Right lung (tissue), 5 donors: ENCODE results near the gene MRPL19. TPM values are rescaled to one million over a fixed set of nuclear protein-coding genes. Genes with fewer than 3 reads are reported as not detected.

Experiments
- DNase-seq, 2 donors: peaks; one replicate each; pipeline ENCODE4 v3.0.0-alpha.2; 2013
- polyA plus RNA-seq, 5 donors: library from polyadenylated mRNA; unstranded; fragments of 120-200 nt; gene quantifications; one replicate each; pipeline versions ENCODE4 v1.2.1 to v1.2.3, GENCODE V29; 2013; ENCODE audit warnings: inconsistent platforms in 1 of 5, low replicate concordance in 1 of 5; ENCODE audit not compliant: insufficient read length in 5 of 5, insufficient read depth in 1 of 5

The MRPL19 gene
- polyA plus RNA-seq, 5 donors: 42.7 to 64.7 (median 55.9) TPM

DNA sequence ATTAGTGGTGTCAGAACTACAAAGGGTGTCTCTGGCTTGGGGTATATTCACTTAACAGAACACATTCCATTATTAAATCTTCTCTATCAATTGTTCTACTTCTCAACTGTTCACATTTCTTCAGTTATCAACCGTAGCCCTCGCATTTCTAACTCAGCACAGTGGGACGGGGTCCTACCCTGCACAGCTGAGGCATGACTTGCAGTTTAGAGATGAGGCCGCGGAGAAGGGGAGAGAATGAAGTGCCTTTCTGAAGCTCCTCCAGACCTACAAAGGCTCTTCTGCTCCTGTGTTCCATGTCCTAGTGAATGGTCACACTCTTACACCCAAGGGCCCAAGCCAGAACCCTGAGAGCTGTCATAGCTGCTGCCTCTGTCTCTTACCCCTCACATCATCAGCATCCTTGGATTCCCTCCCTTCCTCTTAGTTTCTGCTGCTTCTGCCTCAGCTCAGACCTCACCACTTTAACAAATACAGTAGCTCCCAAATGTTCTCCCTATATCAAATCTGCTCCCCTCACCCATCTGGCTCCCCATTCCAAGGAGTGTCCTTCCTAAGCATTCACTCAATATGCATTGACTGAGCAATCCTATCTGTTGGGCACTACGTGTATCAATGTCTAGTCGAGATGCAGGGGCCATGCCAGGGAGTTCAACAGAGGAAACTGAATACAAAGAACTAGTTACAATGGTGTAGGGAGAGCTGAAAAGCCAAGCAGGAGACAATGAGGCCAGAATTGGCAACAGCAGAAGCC is 34.3 kb upstream of the MRPL19 start:
- DNase-seq: no peak

- DNase-seq: no peak
These were observed 33.7 kb upstream of the MRPL19 start for GRCh38 chr2:75612862-75613243.

GRCh38 chr2:75614162-75614651 is 32.4 kb upstream of the MRPL19 start:
- no peak for DNase-seq

GRCh38 chr2:75616406-75616805 is 30.2 kb upstream of the MRPL19 start:
- DNase-seq: no peak

DNA sequence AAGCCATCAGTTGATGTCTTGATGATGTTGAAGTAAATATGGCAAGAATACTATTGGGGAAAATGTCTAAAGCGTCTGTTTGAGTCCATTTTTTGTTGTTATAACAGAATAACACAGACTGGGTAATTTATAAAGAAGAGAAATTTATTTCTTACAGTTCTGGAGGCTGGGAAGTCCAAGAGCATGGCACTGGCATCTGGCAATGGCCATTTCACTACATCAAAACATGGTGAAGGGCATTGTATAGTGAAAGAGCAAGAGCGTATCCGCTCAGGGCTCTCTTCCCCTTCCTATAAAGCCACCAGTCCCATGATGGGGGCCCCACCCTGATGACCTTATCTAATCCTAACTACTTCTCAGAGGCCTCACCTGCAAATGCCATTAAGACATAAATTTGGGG is 29.6 kb upstream of the MRPL19 start:
- DNase-seq: no peak

GRCh38 chr2:75619956-75620740 is 26.4 kb upstream of the MRPL19 start:
- no peak for DNase-seq

GRCh38 chr2:75621228-75621627 is 25.4 kb upstream of the MRPL19 start:
- DNase-seq: no peak

DNA sequence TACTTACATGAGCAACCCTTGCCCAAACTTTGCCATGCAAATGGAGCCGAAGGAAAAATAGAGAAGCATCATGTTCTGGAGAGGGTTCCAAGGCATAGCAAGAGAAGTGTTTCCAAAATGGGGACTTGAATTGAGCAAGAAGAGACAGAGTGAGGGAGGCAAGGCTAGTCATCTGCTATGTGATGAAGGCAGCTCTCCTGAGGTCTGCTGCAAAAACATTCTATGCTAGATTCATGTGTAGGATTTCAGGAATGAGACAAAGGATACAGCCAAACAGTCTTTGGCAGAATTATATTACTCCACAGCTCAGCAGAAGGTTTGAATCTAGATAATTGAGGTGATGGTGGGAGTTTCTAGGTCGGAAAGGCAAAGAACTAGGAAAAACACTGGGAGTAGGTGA is 24.1 kb upstream of the MRPL19 start:
- DNase-seq: no peak

DNA sequence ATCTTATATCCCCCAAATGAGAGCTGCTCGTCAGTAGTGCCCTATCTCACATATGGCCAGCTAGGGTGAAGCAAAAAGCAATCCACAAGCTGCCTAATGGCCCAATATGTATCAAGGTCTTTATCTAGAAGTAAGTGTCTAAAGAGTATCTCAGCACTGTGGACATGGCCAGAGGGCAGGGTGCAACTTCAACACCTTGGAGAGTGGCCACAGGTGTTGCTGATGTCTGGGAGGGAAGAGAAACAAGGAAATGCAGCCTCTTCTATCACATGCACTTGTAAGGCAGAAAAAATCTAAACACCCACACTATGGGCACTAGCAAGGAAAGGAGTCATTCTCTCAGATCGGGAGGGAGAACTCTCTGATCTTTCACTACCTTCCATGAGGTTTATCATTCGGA is 23.7 kb upstream of the MRPL19 start:
- DNase-seq: no peak

GRCh38 chr2:75627902-75628504 is 18.6 kb upstream of the MRPL19 start:
- DNase-seq: peak; percentile 62 to 72

GRCh38 chr2:75632091-75632701 is 14.4 kb upstream of the MRPL19 start:
- no peak for DNase-seq

GRCh38 chr2:75632813-75633212 is 13.8 kb upstream of the MRPL19 start:
- DNase-seq: no peak

- no peak for DNase-seq
These were observed 13.0 kb upstream of the MRPL19 start for GRCh38 chr2:75633620-75634019.

DNA sequence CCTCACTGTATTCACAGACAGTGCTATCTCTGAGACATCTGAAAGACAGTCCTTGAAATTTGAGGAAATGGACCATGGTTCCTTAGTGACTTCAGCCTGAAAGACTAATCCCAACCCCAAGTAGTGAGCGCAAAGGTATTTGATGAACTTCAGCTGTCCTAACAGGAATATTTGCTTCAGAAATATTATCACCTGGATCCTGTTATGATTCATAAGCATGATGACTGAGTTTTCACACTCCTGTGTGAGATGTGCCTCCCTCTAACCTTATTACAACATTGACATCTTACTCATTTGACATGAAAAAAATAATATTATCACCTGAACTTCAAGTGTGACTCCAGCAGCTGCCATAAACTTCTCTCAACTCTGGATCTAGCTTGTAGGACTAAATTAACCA is 11.6 kb upstream of the MRPL19 start:
- DNase-seq: no peak

DNA sequence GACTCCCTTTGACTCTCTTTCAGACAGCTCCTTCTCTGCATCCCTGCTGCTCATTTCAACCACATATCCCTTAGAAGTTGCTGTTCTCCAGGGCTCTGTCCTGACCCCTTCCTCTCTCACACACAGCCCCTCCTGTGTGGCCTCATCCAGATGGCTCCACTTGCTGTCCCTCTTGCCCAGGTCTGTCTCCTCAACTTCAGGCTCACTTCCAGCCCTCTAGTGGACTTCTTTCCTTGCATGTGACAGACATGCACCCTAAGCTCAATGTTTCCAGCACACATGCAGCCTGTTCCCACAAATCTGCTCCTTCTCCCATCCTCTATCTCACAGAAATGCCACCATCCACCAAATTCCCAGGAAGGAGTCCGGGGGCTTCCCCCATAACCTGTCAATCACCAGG is 9.0 kb upstream of the MRPL19 start:
- DNase-seq: no peak

DNA sequence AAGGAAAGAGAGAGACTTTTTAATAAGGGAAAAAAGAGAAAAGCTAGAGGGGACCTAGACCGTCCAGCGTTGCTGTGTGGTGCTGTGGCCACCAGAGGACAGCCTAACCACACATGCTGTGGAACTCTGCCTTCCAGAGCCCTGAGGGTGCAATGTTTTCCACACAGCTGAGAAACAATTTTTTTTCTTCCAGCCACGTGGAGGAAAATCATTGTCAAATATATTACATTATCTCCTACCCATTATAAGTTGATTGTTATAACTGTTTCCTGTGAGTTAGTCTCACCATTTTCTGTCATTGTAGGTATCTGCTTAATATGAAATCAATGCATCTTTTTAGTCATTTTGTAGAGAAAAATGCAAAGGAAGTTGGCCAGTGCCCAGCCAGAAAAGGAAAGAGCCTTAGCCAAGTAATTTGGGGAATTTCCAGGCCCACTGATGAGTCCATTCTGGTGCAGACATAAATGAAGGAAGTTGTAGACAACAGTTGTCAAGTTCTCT is 5.9 kb upstream of the MRPL19 start:
- peak; percentile 77 for DNase-seq

DNA sequence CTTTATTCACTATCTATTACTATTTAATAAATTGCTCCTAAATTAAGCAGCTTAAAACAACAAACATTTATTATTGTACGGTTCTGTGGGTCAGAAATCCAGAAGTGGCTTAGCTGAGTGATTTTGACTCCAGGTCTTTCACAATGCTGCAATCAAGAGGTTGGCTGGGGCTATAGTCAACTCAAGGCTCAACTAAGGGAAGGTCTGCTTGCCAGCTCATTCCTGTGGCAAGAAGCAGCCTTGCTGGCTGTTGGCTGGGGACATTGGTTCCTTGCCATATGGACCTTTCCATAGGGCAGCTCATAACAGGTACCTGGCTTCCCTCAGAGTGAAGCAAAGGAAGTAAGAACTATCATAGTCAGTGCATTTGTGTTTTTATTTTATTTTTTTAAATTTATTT is 5.0 kb upstream of the MRPL19 start:
- no peak for DNase-seq

GRCh38 chr2:75643980-75644379 is 2.6 kb upstream of the MRPL19 start:
- DNase-seq: no peak

GRCh38 chr2:75645643-75646042 is 940 bp upstream of the MRPL19 start:
- no peak for DNase-seq

DNA sequence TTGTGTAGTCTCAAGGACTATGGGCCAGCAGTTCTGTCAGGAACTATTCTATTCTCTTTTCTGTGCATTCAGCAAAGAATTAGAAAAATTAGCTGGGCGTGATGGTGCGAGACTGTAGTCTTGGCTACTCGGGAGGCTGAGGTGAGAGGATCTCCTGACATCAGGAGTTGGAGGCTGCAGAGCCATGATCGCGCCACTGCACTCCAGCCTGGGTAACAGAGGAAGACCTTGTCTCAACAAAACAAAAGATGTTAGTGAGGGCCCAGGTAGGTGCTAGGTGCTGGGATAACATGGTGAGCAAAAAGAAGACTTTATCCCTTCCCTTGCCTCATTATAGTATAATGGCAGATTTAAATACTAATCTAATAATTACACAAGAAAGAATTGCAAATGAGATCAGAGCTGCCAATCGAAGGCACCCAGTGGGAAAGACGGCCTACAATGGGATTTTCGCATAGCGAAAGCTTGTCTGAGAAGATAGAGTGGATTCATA is 447 bp upstream of the MRPL19 start:
- DNase-seq: no peak

- no peak for DNase-seq
These were observed 1.2 kb downstream of the MRPL19 start for GRCh38 chr2:75647771-75648170.

DNA sequence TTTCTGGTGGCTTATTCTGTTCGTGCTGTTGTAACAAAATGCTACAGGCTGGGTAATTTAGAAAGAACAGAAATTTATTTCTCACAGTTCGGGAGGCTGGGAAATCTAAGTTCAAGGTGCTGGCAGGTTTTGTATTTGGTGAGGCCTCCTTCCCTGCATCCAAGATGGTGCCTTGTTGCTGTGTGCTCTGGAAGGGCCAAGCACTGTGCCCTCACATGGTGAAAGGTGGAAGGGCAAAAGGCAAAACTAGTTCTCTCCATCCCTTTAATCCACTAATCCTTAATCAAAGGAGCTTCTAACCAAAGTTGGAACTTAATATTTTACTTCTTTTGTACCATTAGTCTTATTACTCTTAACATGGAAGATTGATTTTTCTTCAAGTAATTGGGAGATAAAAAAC is 7.4 kb downstream of the MRPL19 start:
- no peak for DNase-seq
